Caco-2 (cell line): ENCODE measurements around the gene FBXO40. TPM values are rescaled to one million over a fixed set of nuclear protein-coding genes. Genes with fewer than 3 reads are reported as not detected.
A peak's percentile ranks its signal among the peaks of the same experiment; 100 is the strongest.

Experiments
- BruUV-seq: library from RNA; stranded (reverse); fragments of 400-500 nt; replicated peaks from 2 replicates; lab custom pipeline; 2021; lab: Mats Ljungman, UMichigan
- CTCF ChIA-PET: fragments of 300-600 bp; sonication (Branson Sonifier 250); formaldehyde crosslinking; loops from one replicate; lab custom pipeline; 2022; ENCODE audit warnings: antibody characterized with exemption; lab: Charles Lee
- POLR2A ChIA-PET: fragments of 300-600 bp; sonication (Branson Sonifier 250); formaldehyde crosslinking; loops from one replicate; lab custom pipeline; 2022; ENCODE audit warnings: antibody characterized with exemption; lab: Charles Lee
- DNase-seq, 2 experiments: peaks; one replicate each; pipeline versions ENCODE4 v3.0.0 to v3.0.0-alpha.2; 2020 to 2022
- H3K27me3 ChIP-seq: replicated peaks from 2 replicates; pipeline ENCODE4 v1.6.0; 2011; ENCODE audit warnings: low read length; ENCODE audit not compliant: control insufficient read depth, insufficient read depth
- H3K36me3 ChIP-seq: 2 replicates; pipeline ENCODE4 v1.5.1; 2011; ENCODE audit warnings: low read length; ENCODE audit not compliant: control insufficient read depth, insufficient read depth
- H3K4me1 ChIP-seq: fragments of 250-450 bp; sonication (Bioruptor Pico); 2 replicates; pipeline ENCODE4 v1.5.1; 2020; ENCODE audit warnings: mild to moderate bottlenecking
- H3K4me3 ChIP-seq: 2 replicates; pipeline ENCODE4 v1.5.1; 2011; ENCODE audit warnings: low read depth, mild to moderate bottlenecking, control low read depth, low read length
- H3K9me3 ChIP-seq: fragments of 250-450 bp; sonication (Bioruptor Pico); 2 replicates; pipeline ENCODE4 v1.5.1; 2020; ENCODE audit warnings: mild to moderate bottlenecking, moderate library complexity
- H3K27ac Mint-ChIP-seq: one replicate; pipeline ENCODE4 v1.8.0; 2022; ENCODE audit warnings: mixed read lengths; ENCODE audit not compliant: unreplicated experiment
- H3K27me3 Mint-ChIP-seq: one replicate; pipeline ENCODE4 v1.8.0; 2022; ENCODE audit warnings: mixed read lengths; ENCODE audit not compliant: insufficient read depth, unreplicated experiment
- H3K36me3 Mint-ChIP-seq: one replicate; pipeline ENCODE4 v1.8.0; 2022; ENCODE audit warnings: mild to moderate bottlenecking, mixed read lengths; ENCODE audit not compliant: insufficient read depth, unreplicated experiment
- H3K4me1 Mint-ChIP-seq: one replicate; pipeline ENCODE4 v1.8.0; 2022; ENCODE audit warnings: low read depth, mixed read lengths; ENCODE audit not compliant: unreplicated experiment
- H3K4me3 Mint-ChIP-seq: one replicate; pipeline ENCODE4 v1.8.0; 2022; ENCODE audit warnings: mild to moderate bottlenecking, moderate library complexity, mixed read lengths; ENCODE audit not compliant: unreplicated experiment
- H3K9me3 Mint-ChIP-seq: one replicate; pipeline ENCODE4 v1.8.0; 2022; ENCODE audit warnings: mixed read lengths; ENCODE audit not compliant: unreplicated experiment
- CTCF ChIP-seq, 2 experiments: fragments of 200-600 bp in 1 of 2; IDR thresholded peaks; 1 replicate in 1 of 2; 2 replicates in 1 of 2; pipeline versions ENCODE4 v1.5.1 to v1.8.0; 2011 to 2022; ENCODE audit warnings: antibody characterized with exemption in 1 of 2, control low read depth in 1 of 2, inconsistent platforms in 1 of 2, low read depth in 1 of 2, low read length in 1 of 2, mild to moderate bottlenecking in 1 of 2, moderate library complexity in 1 of 2; ENCODE audit not compliant: insufficient read depth in 1 of 2, severe bottlenecking in 1 of 2, unreplicated experiment in 1 of 2
- intact Hi-C: fragments of 100-400 bp; cut with micrococcal nuclease; formaldehyde crosslinking; loops from one replicate; pipeline ENCODE4 v1.10.0; 2022; ENCODE audit not compliant: unreplicated experiment
- total RNA-seq: library from RNA; stranded (reverse); gene quantifications from 2 replicates; pipeline ENCODE4 v1.2.3, GENCODE V29; 2022

Gene FBXO40
- total RNA-seq, 1 experiment from 2014 or later, result not detected

- TF ChIP-seq CTCF (IDR thresholded peaks at IDR 0.05; ENCODE audit: insufficient read depth in 1 of 2, low read depth in 1 of 2, low read length in 1 of 2, severe bottlenecking in 1 of 2, unreplicated experiment in 1 of 2), result no peak
- no peaks in the 10 kb centered on the region for H3K27me3 ChIP-seq
- DNase-seq, result peak; percentile 22 to 55
- Mint-ChIP-seq H3K27me3 (no peaks in the 10 kb centered on the region), H3K36me3 (peaks cover 50% of the 10 kb centered on the region), H3K27ac (peak overlapping the region; percentile 42), H3K4me3 (peak overlapping the region; percentile 27), H3K4me1 (peaks cover 23% of the 10 kb centered on the region), H3K9me3 (no peaks in the 10 kb centered on the region)
- H3K36me3 ChIP-seq, result peaks cover 1% of the 10 kb centered on the region; the same call in 1 of the 2 replicates
- BruUV-seq, result no TSS peak
- H3K4me1 ChIP-seq, result peaks cover 49% of the 10 kb centered on the region
- ChIA-PET CTCF (no interaction called here), POLR2A (interaction anchor here (0.5 kb wide), 1 partner anchor 62 kb away, joined by 3 read pairs; no protein-coding TSS in a partner anchor)
- H3K9me3 ChIP-seq, result no peaks in the 10 kb centered on the region
- intact Hi-C loops, result loop anchor here (5.0 kb wide), 2 partner anchors 84 to 116 kb away; partner anchors contain the start of genes GOLGB1 and POLQ
- H3K4me3 ChIP-seq, result no peak overlapping the region
Observed at GRCh38 chr3:121663171-121663847, 70.1 kb downstream of the FBXO40 start.

- no peak overlapping the region for H3K4me3 ChIP-seq
- POLR2A ChIA-PET, result no interaction called here
- no peak overlapping the region for H3K4me3 Mint-ChIP-seq
- no peaks in the 10 kb centered on the region for H3K27me3 Mint-ChIP-seq
- no peak for DNase-seq
- H3K27me3 ChIP-seq, result no peaks in the 10 kb centered on the region
- peaks cover 49% of the 10 kb centered on the region for H3K4me1 ChIP-seq
- intact Hi-C loops, result no loop called here
- H3K36me3 Mint-ChIP-seq, result peaks cover 63% of the 10 kb centered on the region
- CTCF ChIA-PET, result interaction anchor here (0.6 kb wide), 1 partner anchor 118 kb away, joined by 6 read pairs; no protein-coding TSS in a partner anchor
- H3K36me3 ChIP-seq, result peaks cover 1% of the 10 kb centered on the region; the same call in 1 of the 2 replicates
- BruUV-seq, result no TSS peak
- H3K27ac Mint-ChIP-seq, result peak overlapping the region; percentile 51
- H3K9me3 Mint-ChIP-seq, result no peaks in the 10 kb centered on the region
- no peaks in the 10 kb centered on the region for H3K9me3 ChIP-seq
- no peak for TF ChIP-seq CTCF (IDR thresholded peaks at IDR 0.05; ENCODE audit: insufficient read depth in 1 of 2, low read depth in 1 of 2, low read length in 1 of 2, severe bottlenecking in 1 of 2, unreplicated experiment in 1 of 2)
- peaks cover 30% of the 10 kb centered on the region for H3K4me1 Mint-ChIP-seq
Observed at GRCh38 chr3:121665488-121665887, 72.3 kb downstream of the FBXO40 start.

- intact Hi-C loops, result no loop called here
- no peaks in the 10 kb centered on the region for H3K27me3 Mint-ChIP-seq
- DNase-seq, result no peak
- Histone ChIP-seq H3K4me3 (no peak overlapping the region), H3K36me3 (peaks cover 1% of the 10 kb centered on the region; the same call in 1 of the 2 replicates), H3K27me3 (no peaks in the 10 kb centered on the region), H3K4me1 (peaks cover 37% of the 10 kb centered on the region), H3K9me3 (no peaks in the 10 kb centered on the region)
- H3K9me3 Mint-ChIP-seq, result no peaks in the 10 kb centered on the region
- ChIA-PET POLR2A (interaction anchor here (0.5 kb wide), 1 partner anchor 121 kb away, joined by 3 read pairs; no protein-coding TSS in a partner anchor), CTCF (no interaction called here)
- H3K36me3 Mint-ChIP-seq, result peaks cover 57% of the 10 kb centered on the region
- no peak overlapping the region for H3K4me3 Mint-ChIP-seq
- H3K27ac Mint-ChIP-seq, result no peak overlapping the region
- no peak for TF ChIP-seq CTCF (IDR thresholded peaks at IDR 0.05; ENCODE audit: insufficient read depth in 1 of 2, low read depth in 1 of 2, low read length in 1 of 2, severe bottlenecking in 1 of 2, unreplicated experiment in 1 of 2)
- no TSS peak for BruUV-seq
- peaks cover 30% of the 10 kb centered on the region for H3K4me1 Mint-ChIP-seq
Observed at GRCh38 chr3:121667333-121667732, 74.2 kb downstream of the FBXO40 start.
